ENCODE measurements around the gene FOXD1.

FOXD1 gene

GRCh38 chr5:73444499-73445438, 3.8 kb downstream of the FOXD1 start:
- DNase-seq (ENCODE audit: insufficient read length) (no peak), FAIRE-seq (no peak)
- TF ChIP-seq POLR2AphosphoS5 (IDR thresholded peaks at IDR 0.05; ENCODE audit: low read depth, low read length): no peak
- no peak for TF ChIP-seq TAF1 (IDR thresholded peaks at IDR 0.05; ENCODE audit: borderline replicate concordance, low read depth, low read length)
- no peak for TF ChIP-seq POLR2A (IDR thresholded peaks at IDR 0.05; ENCODE audit: low read depth, low read length)

GRCh38 chr5:73443829-73444498, 4.6 kb downstream of the FOXD1 start:
- TF ChIP-seq POLR2AphosphoS5 (IDR thresholded peaks at IDR 0.05; ENCODE audit: low read depth, low read length): no peak
- TF ChIP-seq TAF1 (IDR thresholded peaks at IDR 0.05; ENCODE audit: borderline replicate concordance, low read depth, low read length): no peak
- no peak for TF ChIP-seq POLR2A (IDR thresholded peaks at IDR 0.05; ENCODE audit: low read depth, low read length)
- FAIRE-seq (no peak), DNase-seq (ENCODE audit: insufficient read length) (no peak)

GRCh38 chr5:73442996-73443627, 5.5 kb downstream of the FOXD1 start:
- DNase-seq (ENCODE audit: insufficient read length) (no peak), FAIRE-seq (no peak)
- TF ChIP-seq POLR2AphosphoS5 (IDR thresholded peaks at IDR 0.05; ENCODE audit: low read depth, low read length) (no peak), TAF1 (IDR thresholded peaks at IDR 0.05; ENCODE audit: borderline replicate concordance, low read depth, low read length) (no peak), POLR2A (IDR thresholded peaks at IDR 0.05; ENCODE audit: low read depth, low read length) (no peak)

GRCh38 chr5:73442231-73442811, 6.3 kb downstream of the FOXD1 start:
- no peak for FAIRE-seq
- no peak for TF ChIP-seq TAF1 (IDR thresholded peaks at IDR 0.05; ENCODE audit: borderline replicate concordance, low read depth, low read length)
- TF ChIP-seq POLR2A (IDR thresholded peaks at IDR 0.05; ENCODE audit: low read depth, low read length): no peak
- TF ChIP-seq POLR2AphosphoS5 (IDR thresholded peaks at IDR 0.05; ENCODE audit: low read depth, low read length): no peak

GRCh38 chr5:73441378-73441777, 7.2 kb downstream of the FOXD1 start:
- DNase-seq (ENCODE audit: insufficient read length) (no peak), FAIRE-seq (no peak)
- TF ChIP-seq POLR2A (IDR thresholded peaks at IDR 0.05; ENCODE audit: low read depth, low read length): no peak
- no peak for TF ChIP-seq TAF1 (IDR thresholded peaks at IDR 0.05; ENCODE audit: borderline replicate concordance, low read depth, low read length)
- no peak for TF ChIP-seq POLR2AphosphoS5 (IDR thresholded peaks at IDR 0.05; ENCODE audit: low read depth, low read length)

More at GRCh38 chr5:73442231-73442811, 6.3 kb downstream of the FOXD1 start:
- DNase-seq (ENCODE audit: insufficient read length): no peak

GRCh38 chr5:73440262-73440661, 8.3 kb downstream of the FOXD1 start:
- FAIRE-seq (no peak), DNase-seq (ENCODE audit: insufficient read length) (no peak)
- TF ChIP-seq POLR2AphosphoS5 (IDR thresholded peaks at IDR 0.05; ENCODE audit: low read depth, low read length): no peak
- TF ChIP-seq POLR2A (IDR thresholded peaks at IDR 0.05; ENCODE audit: low read depth, low read length): no peak
- TF ChIP-seq TAF1 (IDR thresholded peaks at IDR 0.05; ENCODE audit: borderline replicate concordance, low read depth, low read length): no peak

- FAIRE-seq: no peak
Measured at GRCh38 chr5:73438645-73439470, 9.7 kb downstream of the FOXD1 start.

GRCh38 chr5:73437777-73438644, 10.6 kb downstream of the FOXD1 start:
- no peak for TF ChIP-seq POLR2AphosphoS5 (IDR thresholded peaks at IDR 0.05; ENCODE audit: low read depth, low read length)
- no peak for TF ChIP-seq TAF1 (IDR thresholded peaks at IDR 0.05; ENCODE audit: borderline replicate concordance, low read depth, low read length)
- no peak for TF ChIP-seq POLR2A (IDR thresholded peaks at IDR 0.05; ENCODE audit: low read depth, low read length)
- DNase-seq (ENCODE audit: insufficient read length) (no peak), FAIRE-seq (no peak)

More at GRCh38 chr5:73438645-73439470, 9.7 kb downstream of the FOXD1 start:
- TF ChIP-seq POLR2A (IDR thresholded peaks at IDR 0.05; ENCODE audit: low read depth, low read length): no peak
- no peak for TF ChIP-seq TAF1 (IDR thresholded peaks at IDR 0.05; ENCODE audit: borderline replicate concordance, low read depth, low read length)
- TF ChIP-seq POLR2AphosphoS5 (IDR thresholded peaks at IDR 0.05; ENCODE audit: low read depth, low read length): no peak
- DNase-seq (ENCODE audit: insufficient read length): no peak

GRCh38 chr5:73437101-73437776, 11.3 kb downstream of the FOXD1 start:
- FAIRE-seq (no peak), DNase-seq (ENCODE audit: insufficient read length) (no peak)

More at GRCh38 chr5:73437101-73437776, 11.3 kb downstream of the FOXD1 start:
- TF ChIP-seq POLR2A (IDR thresholded peaks at IDR 0.05; ENCODE audit: low read depth, low read length): no peak
- TF ChIP-seq TAF1 (IDR thresholded peaks at IDR 0.05; ENCODE audit: borderline replicate concordance, low read depth, low read length): no peak
- TF ChIP-seq POLR2AphosphoS5 (IDR thresholded peaks at IDR 0.05; ENCODE audit: low read depth, low read length): no peak
